Endometrial microvascular endothelial cells (primary cell): Measurements from ENCODE around the gene GABRB1. TPM values are rescaled to one million over a fixed set of nuclear protein-coding genes. Genes with fewer than 3 reads are reported as not detected.
"Not testable (repeated sequence)": the region's sequence is repeated elsewhere in the genome, so short reads cannot be mapped to it uniquely, and the experiment has no call there.

Experiments
- in situ Hi-C: cut with HindIII; loops from 2 replicates; pipeline ENCODE4 v1.10.0; 2017; ENCODE audit warnings: low sequenced_read_pairs, low pct_unique_long_range_greater_than_20kb; ENCODE audit errors: inconsistent ontology term
- total RNA-seq: library from RNA; depleted of rRNA; stranded (reverse); fragments of >200 nt; gene quantifications from one replicate; pipeline ENCODE4 v1.2.3, GENCODE V29; 2015; ENCODE audit errors: inconsistent ontology term

The GABRB1 gene
- total RNA-seq, 1 donor from 2014 or later, result not detected

DNA sequence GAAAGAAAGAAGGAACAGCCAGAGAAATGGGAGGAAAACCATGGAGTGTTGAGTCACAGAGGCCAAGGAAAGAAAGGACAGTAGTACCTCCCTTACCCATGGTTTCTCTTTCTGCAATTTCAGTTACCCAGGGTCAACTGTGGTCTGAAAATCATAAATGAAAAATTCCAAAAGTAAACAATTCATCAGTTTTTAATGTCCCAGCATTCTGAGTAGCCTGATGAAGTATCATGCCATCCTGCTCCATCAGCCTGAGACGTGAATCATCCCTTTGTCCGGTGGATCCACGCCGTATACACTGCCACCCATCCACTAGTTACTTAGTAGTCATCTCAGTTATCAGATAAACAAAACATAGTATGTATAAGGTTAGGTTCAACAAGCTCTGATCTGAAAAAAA, 318.0 kb downstream of the GABRB1 start:
- in situ Hi-C loops, result no loop called here

DNA sequence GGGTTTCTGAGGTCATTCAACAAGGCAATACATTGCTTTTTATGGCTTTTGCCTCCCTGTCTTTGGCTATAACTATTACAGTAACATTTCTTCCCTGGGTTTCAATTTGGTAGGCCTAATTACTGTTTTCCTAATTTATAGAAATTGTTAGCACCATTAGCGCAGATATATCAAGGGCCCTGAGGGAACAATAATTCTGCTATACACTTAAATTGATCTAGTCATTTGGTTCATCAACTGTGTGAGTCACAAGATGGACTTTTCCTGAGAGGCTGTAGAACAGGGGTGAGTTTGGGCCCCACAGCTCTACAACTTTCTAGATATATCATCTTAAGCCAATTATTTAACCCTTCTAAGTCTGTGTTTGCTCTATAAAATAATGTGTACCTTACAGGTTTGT, 324.2 kb downstream of the GABRB1 start:
- in situ Hi-C loops, result no loop called here

DNA sequence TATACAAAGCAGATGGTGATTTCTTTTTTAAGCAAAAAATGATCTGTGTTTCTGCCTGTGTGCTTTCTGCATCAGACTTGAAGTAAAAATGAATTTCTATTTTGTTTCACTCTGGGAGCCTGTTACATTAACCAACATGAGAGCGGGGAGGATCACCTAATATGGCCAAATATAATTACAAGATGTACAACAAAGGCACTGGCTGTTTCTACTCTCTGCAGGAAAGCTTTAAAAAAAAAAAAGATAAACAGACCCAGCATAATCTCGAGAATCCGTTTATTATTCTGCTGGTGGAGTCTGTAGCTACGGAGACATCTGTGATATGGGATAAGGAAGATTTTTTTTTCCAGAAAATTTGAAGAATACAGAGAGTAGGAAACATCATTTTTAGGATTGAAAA, 328.5 kb downstream of the GABRB1 start:
- in situ Hi-C loops, result no loop called here

- in situ Hi-C loops, result no loop called here
Observed at GRCh38 chr4:47367761-47368160, 336.4 kb downstream of the GABRB1 start.

DNA sequence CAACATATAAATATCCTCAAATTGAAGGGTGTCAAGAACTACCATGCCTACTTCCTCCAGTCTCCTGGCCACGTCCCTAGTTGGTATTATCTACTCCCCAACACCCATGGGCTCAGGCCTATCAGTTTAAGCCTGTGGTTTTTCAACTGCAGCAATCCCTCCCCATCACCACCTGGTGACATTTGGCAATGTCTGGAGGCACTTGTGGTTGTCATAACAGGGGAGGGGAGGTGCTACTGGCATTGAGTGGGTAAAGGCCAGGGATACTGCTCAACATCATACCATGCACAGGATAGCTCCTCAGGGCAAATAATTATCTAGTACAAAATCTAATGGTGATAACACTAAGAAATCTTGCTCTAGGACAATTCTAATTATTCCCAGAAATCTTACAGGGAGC, 336.8 kb downstream of the GABRB1 start:
- in situ Hi-C loops, result no loop called here

- in situ Hi-C loops, result no loop called here
Observed at GRCh38 chr4:47372561-47372960, 341.2 kb downstream of the GABRB1 start.

- in situ Hi-C loops, result no loop called here
Observed at GRCh38 chr4:47373174-47373573, 341.8 kb downstream of the GABRB1 start.

- in situ Hi-C loops, result no loop called here
Observed at GRCh38 chr4:47373709-47374108, 342.3 kb downstream of the GABRB1 start.

DNA sequence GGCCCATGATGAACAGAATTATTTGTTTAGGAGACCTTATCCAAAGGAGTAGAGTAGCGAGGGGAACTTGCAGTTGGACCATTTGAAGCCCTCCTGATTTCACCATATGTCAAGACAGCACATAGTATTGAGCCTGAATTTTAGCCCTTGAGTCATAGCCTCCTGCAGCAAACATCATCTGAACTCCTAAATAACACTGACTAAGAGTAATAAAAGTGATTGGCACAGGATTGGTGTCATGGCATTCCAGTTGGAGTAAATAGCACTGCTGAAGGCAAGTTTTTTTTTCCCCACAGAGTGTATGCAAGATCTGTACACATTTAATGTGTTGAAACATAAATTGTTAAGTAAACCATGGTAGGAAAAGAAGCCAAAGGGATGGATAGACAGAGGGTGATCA, 343.1 kb downstream of the GABRB1 start:
- in situ Hi-C loops, result no loop called here

DNA sequence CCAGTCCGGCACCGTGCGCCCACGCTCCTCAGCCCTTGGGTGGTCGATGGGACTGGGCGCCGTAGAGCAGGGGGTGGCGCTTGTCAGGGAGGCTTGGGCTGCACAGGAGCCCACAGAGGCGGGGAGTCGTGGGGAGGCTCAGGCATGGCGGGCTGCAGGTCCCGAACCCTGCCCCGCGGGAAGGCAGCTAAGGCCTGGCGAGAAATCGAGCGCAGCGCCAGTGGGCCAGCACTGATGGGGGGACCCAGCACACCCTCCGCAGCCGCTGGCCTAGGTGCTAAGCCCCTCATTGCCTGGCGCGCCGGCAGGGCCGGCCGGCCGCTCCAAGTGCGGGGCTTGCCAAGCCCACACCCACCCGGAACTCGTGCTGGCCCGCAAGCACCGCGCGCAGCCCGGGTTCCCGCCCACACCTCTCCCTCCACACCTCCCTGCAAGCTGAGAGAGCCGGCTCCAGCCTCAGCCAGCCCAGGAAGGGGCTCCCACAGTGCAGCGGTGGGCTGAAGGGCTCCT, 346.7 kb downstream of the GABRB1 start:
- in situ Hi-C loops, result not testable (repeated sequence)

- in situ Hi-C loops, result no loop called here
Observed at GRCh38 chr4:47381172-47381571, 349.8 kb downstream of the GABRB1 start.

- in situ Hi-C loops, result no loop called here
Observed at GRCh38 chr4:47382846-47383360, 351.5 kb downstream of the GABRB1 start.

DNA sequence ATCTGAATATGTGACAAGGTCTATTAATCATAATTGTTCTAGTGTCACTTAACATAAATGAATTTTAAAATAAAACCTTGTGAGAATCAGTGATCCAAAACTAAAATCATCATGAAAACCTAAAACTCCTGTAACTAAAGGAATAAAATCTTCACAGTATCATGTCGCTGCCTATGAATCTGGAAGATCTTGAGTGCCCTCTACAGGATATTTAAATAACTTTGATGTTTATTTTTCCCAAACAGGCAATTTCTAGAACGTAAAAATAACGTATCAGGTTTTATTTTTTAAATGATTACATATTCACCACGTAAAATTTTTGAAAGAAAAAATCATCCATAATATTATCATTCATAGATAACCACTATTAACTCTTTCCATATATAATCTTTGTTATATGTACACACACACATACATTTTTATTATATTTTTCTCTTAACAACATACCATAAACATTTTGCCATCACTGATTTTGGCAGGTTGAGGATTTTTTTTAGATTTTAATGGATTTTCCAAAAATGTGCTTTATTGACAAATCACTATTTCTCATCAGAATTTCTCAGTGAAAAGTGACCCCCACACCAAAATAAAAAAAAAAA, 352.6 kb downstream of the GABRB1 start:
- in situ Hi-C loops, result no loop called here

DNA sequence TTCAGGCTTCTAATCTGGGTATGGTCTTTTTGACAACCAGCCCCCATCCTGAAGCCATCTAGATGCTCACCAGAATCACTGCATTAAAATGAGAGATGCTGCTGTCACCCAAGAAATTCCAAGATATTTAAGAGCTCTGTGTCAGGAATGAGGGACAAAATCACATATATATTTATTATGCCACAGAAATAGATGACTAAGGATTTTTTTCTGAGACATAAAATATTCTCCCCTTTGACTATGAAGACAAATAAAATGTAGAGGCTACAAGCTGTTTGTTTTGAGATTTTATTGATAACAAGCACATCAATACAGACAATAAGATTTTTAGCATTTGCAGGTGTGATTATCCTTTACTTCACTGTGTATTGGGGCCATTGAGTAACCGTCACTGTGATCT, 354.8 kb downstream of the GABRB1 start:
- in situ Hi-C loops, result no loop called here

GRCh38 chr4:47386561-47387235, 355.3 kb downstream of the GABRB1 start:
- in situ Hi-C loops, result no loop called here

DNA sequence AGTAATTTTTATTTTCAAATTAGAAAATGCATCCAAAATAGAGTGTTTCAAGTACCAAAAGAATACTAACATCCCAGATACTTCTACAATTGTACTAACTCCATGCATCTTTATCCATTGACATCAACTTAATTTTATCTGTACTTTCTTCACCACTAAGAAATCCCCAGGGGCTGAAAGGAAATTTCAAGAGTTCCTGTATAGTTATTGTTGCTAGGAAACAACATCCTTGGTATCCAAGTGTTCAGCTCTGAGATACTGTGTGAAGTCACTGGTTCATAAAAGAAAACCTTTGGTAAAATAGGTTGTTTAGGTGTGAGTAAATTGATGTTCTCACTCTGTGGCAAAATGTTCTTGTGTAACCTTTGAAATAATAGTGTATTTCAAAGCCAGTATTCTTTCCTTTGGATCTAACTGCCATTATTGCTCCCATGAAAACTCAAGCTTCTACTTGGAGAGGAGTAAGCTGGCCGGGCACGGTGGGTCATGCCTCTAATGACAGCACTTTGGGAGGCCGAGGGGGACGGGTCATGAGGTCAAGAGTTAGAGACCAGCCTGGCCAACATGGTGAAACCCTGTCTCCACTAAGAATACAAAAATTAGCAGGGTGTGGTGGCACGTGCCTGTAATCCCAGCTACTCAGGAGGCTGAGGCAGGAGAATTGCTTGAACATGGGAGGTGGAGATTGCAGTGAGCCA, 359.2 kb downstream of the GABRB1 start:
- in situ Hi-C loops, result no loop called here

GRCh38 chr4:47391256-47391655, 359.9 kb downstream of the GABRB1 start:
- in situ Hi-C loops, result no loop called here

DNA sequence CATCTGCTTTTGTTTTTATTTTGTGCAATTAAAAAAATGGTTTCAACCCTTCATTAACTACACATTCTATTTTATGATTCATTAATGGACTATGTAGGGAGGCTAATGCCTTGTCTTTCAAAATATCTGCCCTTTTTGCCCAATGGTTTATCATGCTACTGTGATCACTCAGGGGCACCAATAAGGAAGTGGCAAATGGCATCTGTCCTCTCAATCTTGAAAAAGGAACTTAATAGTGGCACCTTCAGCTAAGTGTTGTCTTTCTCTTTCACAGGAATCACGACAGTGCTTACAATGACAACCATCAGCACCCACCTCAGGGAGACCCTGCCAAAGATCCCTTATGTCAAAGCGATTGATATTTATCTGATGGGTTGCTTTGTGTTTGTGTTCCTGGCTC, 375.0 kb downstream of the GABRB1 start:
- in situ Hi-C loops, result no loop called here

DNA sequence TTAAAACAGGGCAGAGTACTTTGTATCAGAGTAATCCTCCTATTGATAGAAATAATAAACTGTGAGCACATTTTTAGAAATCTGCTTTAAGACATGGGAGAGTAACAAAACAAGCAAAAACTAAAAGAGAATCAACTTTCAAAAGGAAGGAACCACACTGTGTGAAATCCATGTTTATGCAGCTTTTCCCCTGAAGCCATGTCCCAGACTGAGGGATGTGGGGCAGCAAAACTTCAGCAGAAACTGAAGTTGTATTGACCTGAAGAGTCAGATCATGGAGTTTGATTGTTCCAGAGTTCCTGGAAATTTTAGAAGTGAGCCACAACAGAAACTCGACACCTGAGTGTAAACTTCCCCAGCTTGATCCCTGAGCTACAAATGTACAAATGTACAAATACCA, 378.9 kb downstream of the GABRB1 start:
- in situ Hi-C loops, result no loop called here

GRCh38 chr4:47413521-47413920, 382.2 kb downstream of the GABRB1 start:
- in situ Hi-C loops, result no loop called here
